Measurements from ENCODE around the gene MOB3A. TPM values are rescaled to one million over a fixed set of nuclear protein-coding genes. Genes with fewer than 3 reads are reported as not detected.

Gene MOB3A
- total RNA-seq, 2 donors from 2014 or later = 37.8 to 50.9 TPM

DNA sequence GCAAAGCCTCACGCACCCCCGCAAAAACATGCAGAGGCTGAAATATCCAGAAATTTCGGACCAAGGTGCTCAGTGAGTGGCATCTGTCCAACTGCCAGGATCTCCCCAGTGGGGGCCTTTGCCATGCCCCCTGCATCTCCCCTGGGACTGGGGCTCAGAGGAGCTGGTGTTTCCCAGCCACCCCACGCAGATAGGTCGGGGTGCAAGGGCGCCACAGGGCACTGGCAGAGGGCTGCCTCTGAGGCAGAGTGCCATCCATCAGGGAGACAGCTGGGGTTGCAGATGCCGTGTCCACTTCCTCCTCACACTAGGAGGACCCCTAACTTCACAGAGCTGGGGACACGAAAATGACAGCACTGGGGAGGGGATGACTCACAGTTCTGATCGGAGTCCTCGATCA lies 26.9 kb upstream of the MOB3A start:
- Histone ChIP-seq H3K27ac (no peak overlapping the region), H3K36me3 (peaks cover 67% of the 10 kb centered on the region), H3K4me3 (no peak overlapping the region), H3K4me1 (ENCODE audit: control insufficient read depth in 1 of 2, low read depth in 2 of 2) (no peaks in the 10 kb centered on the region), H3K27me3 (replicated peaks; ENCODE audit: insufficient read depth) (no peaks in the 10 kb centered on the region), H3K9me3 (no peaks in the 10 kb centered on the region)
- TF ChIP-seq, protein P1, sequence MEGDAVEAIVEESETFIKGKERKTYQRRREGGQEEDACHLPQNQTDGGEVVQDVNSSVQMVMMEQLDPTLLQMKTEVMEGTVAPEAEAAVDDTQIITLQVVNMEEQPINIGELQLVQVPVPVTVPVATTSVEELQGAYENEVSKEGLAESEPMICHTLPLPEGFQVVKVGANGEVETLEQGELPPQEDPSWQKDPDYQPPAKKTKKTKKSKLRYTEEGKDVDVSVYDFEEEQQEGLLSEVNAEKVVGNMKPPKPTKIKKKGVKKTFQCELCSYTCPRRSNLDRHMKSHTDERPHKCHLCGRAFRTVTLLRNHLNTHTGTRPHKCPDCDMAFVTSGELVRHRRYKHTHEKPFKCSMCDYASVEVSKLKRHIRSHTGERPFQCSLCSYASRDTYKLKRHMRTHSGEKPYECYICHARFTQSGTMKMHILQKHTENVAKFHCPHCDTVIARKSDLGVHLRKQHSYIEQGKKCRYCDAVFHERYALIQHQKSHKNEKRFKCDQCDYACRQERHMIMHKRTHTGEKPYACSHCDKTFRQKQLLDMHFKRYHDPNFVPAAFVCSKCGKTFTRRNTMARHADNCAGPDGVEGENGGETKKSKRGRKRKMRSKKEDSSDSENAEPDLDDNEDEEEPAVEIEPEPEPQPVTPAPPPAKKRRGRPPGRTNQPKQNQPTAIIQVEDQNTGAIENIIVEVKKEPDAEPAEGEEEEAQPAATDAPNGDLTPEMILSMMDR (IDR thresholded peaks at IDR 0.05) = no peak
- DNase-seq (ENCODE audit: low spot score) (no peak), ATAC-seq (ENCODE audit: insufficient number of reproducible peaks, low FRiP score, low read depth) (no peak)

- ATAC-seq (ENCODE audit: insufficient number of reproducible peaks, low FRiP score, low read depth) = no peak
- TF ChIP-seq, protein P1 (IDR thresholded peaks at IDR 0.05) = no peak
- Histone ChIP-seq H3K9me3 (no peaks in the 10 kb centered on the region), H3K4me3 (no peak overlapping the region), H3K4me1 (ENCODE audit: control insufficient read depth in 1 of 2, low read depth in 2 of 2) (no peaks in the 10 kb centered on the region), H3K27ac (no peak overlapping the region), H3K36me3 (peaks cover 66% of the 10 kb centered on the region), H3K27me3 (replicated peaks; ENCODE audit: insufficient read depth) (no peaks in the 10 kb centered on the region)
- no peak for DNase-seq (ENCODE audit: low spot score)
Observed at GRCh38 chr19:2122251-2122650, 26.1 kb upstream of the MOB3A start.

DNA sequence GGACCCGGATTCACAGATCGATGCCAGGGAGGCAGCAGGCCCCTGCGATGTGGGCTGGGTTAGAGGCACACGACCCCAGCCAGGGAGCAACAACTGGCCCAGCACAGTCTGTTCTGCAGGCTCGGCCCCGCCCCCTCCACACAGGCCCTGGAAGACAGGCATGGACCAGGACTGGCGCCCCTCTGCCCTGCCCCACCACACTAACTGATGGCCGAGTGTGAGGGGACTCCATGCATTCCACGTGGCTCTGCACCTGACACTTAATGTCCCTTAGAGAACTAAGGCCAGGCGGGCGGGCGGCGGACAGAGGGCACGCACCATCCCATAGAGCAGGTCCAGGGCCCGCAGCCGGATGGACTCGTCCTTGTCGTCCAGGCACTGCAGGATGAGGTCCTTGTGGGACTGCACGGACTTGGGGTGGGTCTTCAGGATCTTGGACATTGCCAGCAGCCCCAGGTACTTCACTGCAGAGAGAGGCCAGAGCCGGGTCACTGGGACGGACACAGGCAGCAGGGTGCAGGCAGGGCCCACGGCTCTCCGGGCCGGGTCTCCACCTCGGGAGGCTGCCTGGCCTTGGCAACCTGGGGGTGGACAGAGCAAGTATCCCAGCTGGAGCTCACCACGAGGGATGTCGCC lies 25.4 kb upstream of the MOB3A start:
- no peak for ATAC-seq (ENCODE audit: insufficient number of reproducible peaks, low FRiP score, low read depth)
- Histone ChIP-seq H3K27ac (no peak overlapping the region), H3K4me3 (no peak overlapping the region), H3K27me3 (replicated peaks; ENCODE audit: insufficient read depth) (no peaks in the 10 kb centered on the region), H3K36me3 (peaks cover 69% of the 10 kb centered on the region), H3K4me1 (ENCODE audit: control insufficient read depth in 1 of 2, low read depth in 2 of 2) (no peaks in the 10 kb centered on the region), H3K9me3 (no peaks in the 10 kb centered on the region)
- TF ChIP-seq, protein P1 (IDR thresholded peaks at IDR 0.05) = no peak
- no peak for DNase-seq (ENCODE audit: low spot score)

DNA sequence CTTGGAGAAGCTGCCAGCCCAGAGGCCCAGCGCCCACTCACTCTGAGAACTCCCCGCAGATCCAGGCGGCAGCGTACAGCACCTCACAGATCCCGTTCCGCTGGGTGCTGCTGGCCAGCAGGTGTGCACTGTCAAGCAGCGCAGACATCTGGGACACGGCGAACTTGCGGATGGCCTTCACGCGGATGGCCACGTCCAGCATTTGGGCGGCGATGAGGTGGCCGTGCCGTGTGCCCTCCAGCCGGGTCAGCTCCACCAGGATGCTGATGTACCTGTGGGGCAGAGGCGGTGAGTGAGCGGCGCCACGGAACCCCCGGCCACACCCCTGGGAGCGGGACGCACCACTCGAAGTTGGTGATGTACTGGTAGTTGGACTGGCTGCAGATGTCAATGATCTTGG lies 24.7 kb upstream of the MOB3A start:
- Histone ChIP-seq H3K4me3 (no peak overlapping the region), H3K36me3 (peaks cover 73% of the 10 kb centered on the region), H3K9me3 (no peaks in the 10 kb centered on the region), H3K4me1 (ENCODE audit: control insufficient read depth in 1 of 2, low read depth in 2 of 2) (no peaks in the 10 kb centered on the region), H3K27me3 (replicated peaks; ENCODE audit: insufficient read depth) (no peaks in the 10 kb centered on the region), H3K27ac (no peak overlapping the region)
- TF ChIP-seq, protein P1 (IDR thresholded peaks at IDR 0.05) = no peak
- DNase-seq (ENCODE audit: low spot score) (no peak), ATAC-seq (ENCODE audit: insufficient number of reproducible peaks, low FRiP score, low read depth) (no peak)

DNA sequence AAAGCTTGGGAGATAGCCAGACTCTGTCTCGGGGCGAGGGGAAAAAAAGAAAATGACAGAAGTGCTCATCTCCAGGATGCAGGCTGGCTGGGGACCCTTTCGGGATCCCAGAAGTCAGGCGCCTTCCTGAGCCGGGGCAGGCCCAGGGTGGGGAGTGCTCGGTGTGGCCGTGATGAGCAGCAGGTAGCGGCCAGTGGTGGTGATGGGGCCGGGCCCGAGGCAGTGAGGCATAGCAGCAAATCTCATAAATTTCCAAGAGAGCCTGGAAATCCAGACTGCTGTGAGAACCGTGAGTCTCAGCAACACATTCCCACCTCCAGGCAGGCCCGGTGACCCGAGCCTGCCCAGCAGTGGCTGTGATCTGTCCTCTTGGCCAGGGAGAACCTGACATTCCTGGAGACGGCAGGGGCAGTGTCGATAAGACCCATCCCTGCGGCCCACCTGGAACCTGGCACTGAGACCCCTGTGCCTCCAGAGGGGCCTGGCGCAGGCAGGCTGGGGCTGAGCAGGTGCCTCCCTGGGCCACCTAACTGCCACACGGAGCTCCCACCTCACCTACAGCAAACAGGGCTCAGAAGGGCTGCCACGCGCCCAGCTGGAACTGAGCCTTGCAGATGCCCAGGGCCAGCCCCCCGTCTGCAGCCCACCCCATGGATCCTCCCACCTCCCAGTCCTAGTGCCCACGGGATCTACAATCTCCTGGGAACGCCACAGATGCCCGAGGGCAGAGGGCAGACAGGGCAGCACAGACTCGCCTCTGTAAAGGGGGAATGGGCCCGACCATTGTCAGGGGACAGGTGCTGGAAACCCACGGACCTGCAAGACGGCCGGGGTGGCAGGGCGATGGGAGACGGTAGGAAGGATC lies 24.0 kb upstream of the MOB3A start:
- peaks cover 80% of the 10 kb centered on the region for H3K36me3 ChIP-seq
- H3K27me3 ChIP-seq (replicated peaks; ENCODE audit: insufficient read depth) = no peaks in the 10 kb centered on the region
- TF ChIP-seq, protein P1 (IDR thresholded peaks at IDR 0.05) = no peak
- no peak overlapping the region for H3K27ac ChIP-seq
- no peak for DNase-seq (ENCODE audit: low spot score)
- ATAC-seq (ENCODE audit: insufficient number of reproducible peaks, low FRiP score, low read depth) = no peak
- H3K4me1 ChIP-seq (ENCODE audit: control insufficient read depth in 1 of 2, low read depth in 2 of 2) = no peaks in the 10 kb centered on the region
- H3K4me3 ChIP-seq = no peak overlapping the region
- H3K9me3 ChIP-seq = no peaks in the 10 kb centered on the region
